OCI-LY7 (cell line): ENCODE measurements around the gene PTPRM.

Experiments
- CTCF ChIP-seq: fragments of 200-600 bp; sonication (generic); conservative IDR thresholded peaks from 2 replicates; pipeline ENCODE4 v1.5.1; 2014; ENCODE audit warnings: mild to moderate bottlenecking, antibody characterized with exemption, low read length, moderate library complexity, mixed read lengths
- EZH2phosphoT487 ChIP-seq: fragments of 200-600 bp; sonication (generic); IDR thresholded peaks from 2 replicates; pipeline ENCODE4 v1.6.1; 2018; ENCODE audit warnings: low read depth, borderline replicate concordance, mild to moderate bottlenecking, mixed run types, antibody characterized with exemption, low read length, moderate library complexity, mixed read lengths

DNA sequence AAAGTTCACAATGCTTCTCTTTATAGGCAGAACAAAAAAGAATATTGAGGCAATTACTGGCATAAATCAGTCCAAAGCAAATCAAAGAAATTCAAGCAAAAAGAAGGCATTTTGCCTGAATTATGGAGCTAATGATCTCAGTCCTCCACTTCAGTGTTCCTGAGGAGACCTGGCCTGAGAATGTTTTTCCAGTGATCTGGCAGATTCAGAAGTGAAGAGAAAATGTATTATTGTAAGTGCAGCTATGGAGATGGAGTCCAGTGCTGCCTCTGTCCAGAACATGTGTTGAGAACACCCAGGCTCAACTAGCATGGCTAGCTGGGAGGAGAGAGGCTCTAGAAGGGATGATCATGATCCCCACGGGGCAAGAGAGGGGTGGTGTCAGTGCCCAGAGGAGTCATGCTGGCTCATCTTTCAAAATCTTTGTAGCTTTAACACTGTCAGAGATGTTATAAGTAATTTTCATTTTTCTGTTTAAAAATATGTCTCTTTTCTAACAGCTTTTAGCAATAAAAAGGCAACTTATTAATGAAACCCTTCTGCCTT lies 675.1 kb downstream of the PTPRM start:
- TF ChIP-seq CTCF (no peak), EZH2phosphoT487 (no peak)
